Prostate gland (tissue), 2 donors: ENCODE data around the gene CEACAM16. TPM values are rescaled to one million over a fixed set of nuclear protein-coding genes. Genes with fewer than 3 reads are reported as not detected.

ENCODE experiments used
- DNase-seq: peaks from one replicate; pipeline ENCODE4 v3.0.0-alpha.2; 2019; ENCODE audit warnings: low spot score
- H3K27ac ChIP-seq, 2 donors: fragments of 200-600 bp; sonication (generic); 2 replicates each; pipeline ENCODE4 v1.5.1; 2017 to 2019
- H3K27me3 ChIP-seq: fragments of 200-600 bp; sonication (generic); replicated peaks from 2 replicates; pipeline ENCODE4 v1.5.1; 2019; ENCODE audit not compliant: insufficient read depth
- H3K36me3 ChIP-seq, 2 donors: fragments of 200-600 bp; sonication (generic); 1 replicate in 1 of 2; 2 replicates in 1 of 2; pipeline versions ENCODE4 v1.5.1 to v1.8.1; 2017 to 2019
- H3K4me1 ChIP-seq: fragments of 200-600 bp; sonication (generic); replicated peaks from 2 replicates; pipeline ENCODE4 v1.5.1; 2019
- H3K4me3 ChIP-seq, 2 donors: fragments of 200-600 bp; sonication (generic); 2 replicates each; pipeline ENCODE4 v1.5.1; 2017 to 2019
- H3K9me3 ChIP-seq: fragments of 200-600 bp; sonication (generic); 2 replicates; pipeline ENCODE4 v1.5.1; 2017
- CTCF ChIP-seq, 4 experiments: fragments of 200-600 bp in 2 of 4; fragments of 450-650 bp in 2 of 4; sonication (generic) in 2 of 4; IDR thresholded peaks; 1 replicate in 3 of 4; 2 replicates in 1 of 4; pipeline ENCODE4 v1.5.1; 2016 to 2019; ENCODE audit warnings: antibody characterized with exemption in 4 of 4, mild to moderate bottlenecking in 2 of 4, moderate library complexity in 2 of 4
- POLR2A ChIP-seq: fragments of 450-650 bp; IDR thresholded peaks from one replicate; pipeline ENCODE4 v1.6.1; 2016; ENCODE audit warnings: antibody characterized with exemption, mild to moderate bottlenecking
- POLR2AphosphoS5 ChIP-seq: sonication (generic); formaldehyde crosslinking; IDR thresholded peaks from one replicate; pipeline ENCODE4 v1.6.1; 2017; ENCODE audit warnings: antibody characterized with exemption
- whole genome bisulfite sequencing: methylation state at CpG from one replicate; pipeline ENCODE4 v1.1.5; 2018; 5-methylcytosine and 5-hydroxymethylcytosine counted together
- intact Hi-C: fragments of 100-400 bp; cut with DNase I; formaldehyde crosslinking; loops from one replicate; pipeline ENCODE4 v1.14.2; 2022
- total RNA-seq, 2 donors: library from RNA; depleted of rRNA; stranded (reverse); fragments of >200 nt; gene quantifications; one replicate each; pipeline ENCODE4 v1.1.0, GENCODE V29; 2016

The CEACAM16 gene
- total RNA-seq, 2 donors from 2014 or later, result not detected

- no peaks in the 10 kb centered on the region for H3K36me3 ChIP-seq
- no peak for DNase-seq
- intact Hi-C loops, result no loop called here
- H3K4me3 ChIP-seq, result no peak overlapping the region
- TF ChIP-seq POLR2A (no peak), CTCF (IDR thresholded peaks at IDR 0.05) (no peak), POLR2AphosphoS5 (no peak)
- H3K27ac ChIP-seq, result no peak overlapping the region
- WGBS, result 42% methylated on average over 1 of the region's 1 CpG
- H3K27me3 ChIP-seq, result no peaks in the 10 kb centered on the region
- no peaks in the 10 kb centered on the region for H3K4me1 ChIP-seq
- H3K9me3 ChIP-seq, result no peaks in the 10 kb centered on the region
Observed at GRCh38 chr19:44734357-44734756, 35.4 kb downstream of the CEACAM16 start.

- TF ChIP-seq POLR2A, result no peak
- TF ChIP-seq POLR2AphosphoS5, result no peak
- no peak for TF ChIP-seq CTCF (IDR thresholded peaks at IDR 0.05)
- intact Hi-C loops, result no loop called here
- Histone ChIP-seq H3K4me1 (no peaks in the 10 kb centered on the region), H3K4me3 (no peak overlapping the region), H3K9me3 (no peaks in the 10 kb centered on the region), H3K27me3 (no peaks in the 10 kb centered on the region), H3K27ac (no peak overlapping the region), H3K36me3 (no peaks in the 10 kb centered on the region)
- 53% methylated on average over 5 of the region's 5 CpGs for WGBS
- DNase-seq, result no peak
Observed at GRCh38 chr19:44735011-44735410, 36.1 kb downstream of the CEACAM16 start.

- TF ChIP-seq POLR2AphosphoS5 (no peak), POLR2A (no peak), CTCF (IDR thresholded peaks at IDR 0.05) (no peak)
- intact Hi-C loops, result no loop called here
- no peaks in the 10 kb centered on the region for H3K27me3 ChIP-seq
- H3K27ac ChIP-seq, result no peak overlapping the region
- WGBS, result 54% methylated on average over 13 of the region's 13 CpGs
- no peaks in the 10 kb centered on the region for H3K36me3 ChIP-seq
- no peaks in the 10 kb centered on the region for H3K9me3 ChIP-seq
- peaks cover 4% of the 10 kb centered on the region for H3K4me1 ChIP-seq
- DNase-seq, result no peak
- no peak overlapping the region for H3K4me3 ChIP-seq
Observed at GRCh38 chr19:44737238-44738071, 38.5 kb downstream of the CEACAM16 start.

GRCh38 chr19:44738136-44738535 is 39.2 kb downstream of the CEACAM16 start:
- no peaks in the 10 kb centered on the region for H3K27me3 ChIP-seq
- no peak for TF ChIP-seq CTCF (IDR thresholded peaks at IDR 0.05)
- no peak for TF ChIP-seq POLR2AphosphoS5
- no peak for TF ChIP-seq POLR2A
- DNase-seq, result no peak
- H3K4me3 ChIP-seq, result no peak overlapping the region
- no peak overlapping the region for H3K27ac ChIP-seq
- intact Hi-C loops, result no loop called here
- no peaks in the 10 kb centered on the region for H3K36me3 ChIP-seq
- WGBS, result 97% methylated on average over 2 of the region's 2 CpGs
- H3K4me1 ChIP-seq, result peaks cover 10% of the 10 kb centered on the region
- H3K9me3 ChIP-seq, result no peaks in the 10 kb centered on the region
